ENCODE results near the gene PRPF38A.

PRPF38A gene

GRCh38 chr1:52455686-52456085 lies 51.3 kb downstream of the PRPF38A start:
- Histone ChIP-seq H3K27ac (ENCODE audit: low read depth, low read length) (no peak overlapping the region), H3K36me3 (ENCODE audit: control insufficient read depth, insufficient read depth, low read length) (0 out of 2 replicates have a peak, but pooled peaks cover 5% of the 10 kb centered on the region), H3K4me1 (ENCODE audit: control insufficient read depth, insufficient read depth, low read length) (peaks cover 19% of the 10 kb centered on the region), H3K27me3 (ENCODE audit: control insufficient read depth, insufficient read depth, low read length) (no peaks in the 10 kb centered on the region), H3K9me3 (ENCODE audit: control insufficient read depth, insufficient read depth, low read length) (no peaks in the 10 kb centered on the region), H3K9ac (ENCODE audit: low read depth, low read length) (no peak overlapping the region), H3K4me3 (ENCODE audit: low read depth, low read length) (no peak overlapping the region)

GRCh38 chr1:52460694-52461093 lies 56.3 kb downstream of the PRPF38A start:
- H3K27ac ChIP-seq (ENCODE audit: low read depth, low read length), result no peak overlapping the region
- no peaks in the 10 kb centered on the region for H3K27me3 ChIP-seq (ENCODE audit: control insufficient read depth, insufficient read depth, low read length)
- no peaks in the 10 kb centered on the region for H3K9me3 ChIP-seq (ENCODE audit: control insufficient read depth, insufficient read depth, low read length)
- H3K36me3 ChIP-seq (ENCODE audit: control insufficient read depth, insufficient read depth, low read length), result peaks cover 5% of the 10 kb centered on the region; the same call in 1 of the 2 replicates
- no peak overlapping the region for H3K9ac ChIP-seq (ENCODE audit: low read depth, low read length)
- H3K4me3 ChIP-seq (ENCODE audit: low read depth, low read length), result no peak overlapping the region
- peaks cover 33% of the 10 kb centered on the region for H3K4me1 ChIP-seq (ENCODE audit: control insufficient read depth, insufficient read depth, low read length)

GRCh38 chr1:52461821-52462220 lies 57.4 kb downstream of the PRPF38A start:
- no peaks in the 10 kb centered on the region for H3K27me3 ChIP-seq (ENCODE audit: control insufficient read depth, insufficient read depth, low read length)
- no peak overlapping the region for H3K9ac ChIP-seq (ENCODE audit: low read depth, low read length)
- no peak overlapping the region for H3K4me3 ChIP-seq (ENCODE audit: low read depth, low read length)
- H3K4me1 ChIP-seq (ENCODE audit: control insufficient read depth, insufficient read depth, low read length), result peaks cover 33% of the 10 kb centered on the region
- no peaks in the 10 kb centered on the region for H3K9me3 ChIP-seq (ENCODE audit: control insufficient read depth, insufficient read depth, low read length)
- H3K36me3 ChIP-seq (ENCODE audit: control insufficient read depth, insufficient read depth, low read length), result peaks cover under 1% of the 10 kb centered on the region; the same call in 1 of the 2 replicates
- H3K27ac ChIP-seq (ENCODE audit: low read depth, low read length), result no peak overlapping the region

GRCh38 chr1:52463891-52464290 lies 59.5 kb downstream of the PRPF38A start:
- H3K9me3 ChIP-seq (ENCODE audit: control insufficient read depth, insufficient read depth, low read length), result no peaks in the 10 kb centered on the region
- H3K4me3 ChIP-seq (ENCODE audit: low read depth, low read length), result no peak overlapping the region
- H3K4me1 ChIP-seq (ENCODE audit: control insufficient read depth, insufficient read depth, low read length), result peaks cover 33% of the 10 kb centered on the region
- no peaks in the 10 kb centered on the region for H3K27me3 ChIP-seq (ENCODE audit: control insufficient read depth, insufficient read depth, low read length)
- no peaks in the 10 kb centered on the region; the same call in 1 of the 2 replicates for H3K36me3 ChIP-seq (ENCODE audit: control insufficient read depth, insufficient read depth, low read length)
- no peak overlapping the region for H3K27ac ChIP-seq (ENCODE audit: low read depth, low read length)
- no peak overlapping the region for H3K9ac ChIP-seq (ENCODE audit: low read depth, low read length)

GRCh38 chr1:52469108-52469507 lies 64.7 kb downstream of the PRPF38A start:
- Histone ChIP-seq H3K4me3 (ENCODE audit: low read depth, low read length) (no peak overlapping the region), H3K27me3 (ENCODE audit: control insufficient read depth, insufficient read depth, low read length) (no peaks in the 10 kb centered on the region), H3K4me1 (ENCODE audit: control insufficient read depth, insufficient read depth, low read length) (no peaks in the 10 kb centered on the region), H3K9me3 (ENCODE audit: control insufficient read depth, insufficient read depth, low read length) (no peaks in the 10 kb centered on the region), H3K36me3 (ENCODE audit: control insufficient read depth, insufficient read depth, low read length) (0 out of 2 replicates have a peak, but pooled peaks cover 6% of the 10 kb centered on the region), H3K9ac (ENCODE audit: low read depth, low read length) (no peak overlapping the region), H3K27ac (ENCODE audit: low read depth, low read length) (no peak overlapping the region)
